ENCODE data around the gene PTPRD.

PTPRD gene

DNA sequence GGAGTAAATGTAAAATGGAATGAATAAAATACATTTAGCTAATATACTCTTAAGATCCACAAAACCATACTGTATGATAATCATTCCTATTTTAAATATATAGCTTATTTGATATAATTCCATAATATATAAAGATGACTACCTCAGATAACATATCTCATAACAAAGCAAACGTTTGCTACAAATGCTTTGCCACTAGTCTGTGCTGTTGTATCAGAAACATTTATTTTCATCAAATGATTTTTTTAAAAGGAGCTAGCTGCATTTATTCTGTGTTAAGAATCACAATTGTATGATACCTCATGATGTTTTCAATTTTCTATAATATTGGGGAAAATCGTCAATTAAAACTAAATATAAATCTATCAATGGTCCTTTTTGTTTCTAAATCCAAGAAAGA is 567.2 kb downstream of the PTPRD start:
- DNase-seq: no peak

DNA sequence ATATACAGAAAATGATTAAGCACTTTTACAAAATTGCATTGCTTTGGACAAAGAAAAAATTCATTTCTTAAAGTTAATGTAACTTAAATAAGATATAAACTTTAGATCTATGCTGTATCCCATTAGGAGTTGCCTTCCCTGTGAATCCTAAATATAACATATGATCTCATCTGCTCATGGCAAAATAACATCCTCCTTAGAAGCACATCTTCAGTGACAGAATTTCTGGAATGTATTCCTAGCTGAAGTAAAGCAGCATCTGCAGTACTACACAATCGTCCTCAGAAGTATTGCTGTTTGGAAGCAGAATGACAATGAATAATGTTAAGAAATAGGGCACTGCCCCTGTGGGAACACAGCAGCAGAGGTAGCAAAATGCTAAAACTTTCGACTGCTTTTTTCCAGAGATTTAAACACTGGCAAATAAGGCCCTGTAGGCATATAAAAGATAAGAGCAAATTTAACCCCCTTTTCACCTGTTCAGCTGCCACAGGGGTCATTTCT is 571.0 kb downstream of the PTPRD start:
- DNase-seq: no peak

DNA sequence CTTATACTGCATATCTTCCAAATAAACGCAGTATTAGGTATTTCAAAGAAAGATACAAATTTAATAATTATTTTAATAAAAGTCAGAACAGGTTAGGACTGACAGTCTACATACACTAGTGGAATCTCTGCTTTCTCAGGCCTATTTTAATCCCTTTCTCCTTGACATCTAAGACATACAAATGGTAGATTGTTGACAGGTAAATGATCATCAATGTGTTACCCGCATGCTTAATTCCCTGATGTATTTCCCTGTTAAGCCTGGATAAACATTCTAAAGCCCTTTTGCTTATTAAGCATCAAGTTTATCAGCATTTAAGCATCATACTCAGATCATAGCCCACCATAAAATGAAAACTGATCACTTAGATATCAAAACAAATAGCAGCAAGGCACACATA is 576.7 kb downstream of the PTPRD start:
- DNase-seq: no peak

DNA sequence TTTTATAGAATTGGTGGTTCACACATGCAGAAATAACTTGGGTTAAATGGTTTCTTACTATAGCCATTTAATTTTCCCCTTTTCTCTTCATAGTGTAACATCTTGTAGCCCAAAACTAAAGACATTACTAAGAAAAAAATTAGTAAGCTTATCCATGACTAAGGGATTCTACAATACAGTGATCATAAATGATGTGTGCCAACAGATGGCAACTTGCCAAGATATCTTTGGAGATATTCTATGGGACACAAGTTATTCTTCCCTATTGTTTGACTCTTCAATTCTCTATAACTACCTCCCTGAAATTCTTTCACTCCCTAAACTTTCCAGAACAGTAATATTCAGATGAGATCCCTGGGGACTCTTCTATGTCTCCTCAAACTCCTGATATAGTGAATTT is 580.6 kb downstream of the PTPRD start:
- DNase-seq: no peak

DNA sequence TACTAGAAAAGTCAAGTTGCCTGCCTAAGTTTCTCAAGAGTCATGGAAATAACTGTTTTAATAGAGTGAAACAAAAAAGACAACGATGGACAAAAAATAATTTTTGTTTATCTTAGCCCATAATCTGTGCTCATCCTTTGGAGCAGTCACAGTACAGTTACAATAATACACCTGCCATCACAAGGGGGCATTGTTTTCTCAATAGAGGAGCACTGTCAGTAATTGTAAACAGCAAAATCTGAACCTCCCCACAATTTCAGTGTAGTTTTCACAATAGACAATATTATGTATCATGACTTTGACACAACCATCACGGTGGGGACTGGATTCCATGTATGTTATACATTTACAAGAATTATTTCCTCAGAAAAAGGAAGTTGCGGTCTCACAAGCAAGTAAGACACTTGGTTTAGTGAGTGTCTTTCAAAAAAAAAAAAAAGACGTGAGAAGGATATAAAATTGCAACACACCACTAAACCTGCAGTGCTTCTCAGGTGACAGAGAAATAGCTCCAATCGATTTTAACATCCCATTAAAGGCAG is 586.3 kb downstream of the PTPRD start:
- DNase-seq: no peak

DNA sequence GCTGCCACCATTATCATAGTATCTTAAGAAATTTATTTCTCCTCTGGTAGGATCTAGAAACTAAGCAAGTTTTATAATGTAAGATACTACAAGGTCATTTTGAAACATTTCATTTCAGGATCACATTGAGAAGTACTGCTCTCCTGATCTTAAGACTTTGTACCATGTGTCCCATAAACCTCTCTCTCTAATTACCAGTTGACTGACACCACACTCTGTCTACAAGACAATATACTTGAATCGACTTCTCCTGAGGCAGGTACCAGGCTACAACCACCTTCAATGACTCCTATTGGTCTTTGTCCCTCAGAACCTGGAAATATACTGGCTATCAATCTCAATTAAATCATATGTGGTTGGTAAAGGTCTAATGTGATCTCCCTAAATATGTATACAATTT is 597.0 kb downstream of the PTPRD start:
- no peak for DNase-seq

DNA sequence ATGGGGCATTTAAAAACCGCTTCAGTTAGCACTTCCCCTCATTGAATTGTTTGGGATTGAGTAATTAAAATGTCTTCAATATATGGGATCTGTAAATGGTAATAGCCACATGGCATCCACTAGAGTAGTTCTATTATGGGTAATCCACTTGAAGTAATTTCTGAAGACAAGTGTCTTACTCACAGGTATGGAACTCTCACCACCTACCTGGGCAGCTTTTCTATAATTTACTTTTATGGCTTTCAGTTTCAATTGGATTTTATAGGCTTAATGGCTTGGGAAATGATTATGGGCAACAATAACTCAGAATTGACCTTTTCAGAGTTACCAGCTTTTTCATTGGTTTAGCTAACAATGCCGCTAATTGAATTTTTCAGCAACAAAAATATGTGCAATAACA is 597.9 kb downstream of the PTPRD start:
- DNase-seq: no peak

DNA sequence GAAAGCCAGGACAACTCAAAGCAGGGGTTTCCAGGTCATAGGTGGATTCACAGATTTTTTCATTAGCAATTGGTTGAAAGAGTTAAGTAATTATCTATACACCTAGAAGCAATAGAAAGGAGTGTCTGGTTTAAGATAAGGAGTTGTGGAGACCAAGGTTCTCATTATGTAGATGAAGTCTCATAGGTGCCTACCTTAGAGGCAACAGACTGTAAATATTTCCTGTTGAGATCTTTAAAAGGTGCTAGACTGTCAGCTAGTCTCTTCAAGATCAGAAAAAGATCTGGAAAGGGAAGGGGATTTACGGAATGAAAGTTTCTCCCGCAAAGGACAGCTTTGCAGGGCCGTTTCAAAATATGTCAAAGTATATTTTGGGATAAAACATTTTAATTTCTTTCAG is 603.4 kb downstream of the PTPRD start:
- DNase-seq: no peak

DNA sequence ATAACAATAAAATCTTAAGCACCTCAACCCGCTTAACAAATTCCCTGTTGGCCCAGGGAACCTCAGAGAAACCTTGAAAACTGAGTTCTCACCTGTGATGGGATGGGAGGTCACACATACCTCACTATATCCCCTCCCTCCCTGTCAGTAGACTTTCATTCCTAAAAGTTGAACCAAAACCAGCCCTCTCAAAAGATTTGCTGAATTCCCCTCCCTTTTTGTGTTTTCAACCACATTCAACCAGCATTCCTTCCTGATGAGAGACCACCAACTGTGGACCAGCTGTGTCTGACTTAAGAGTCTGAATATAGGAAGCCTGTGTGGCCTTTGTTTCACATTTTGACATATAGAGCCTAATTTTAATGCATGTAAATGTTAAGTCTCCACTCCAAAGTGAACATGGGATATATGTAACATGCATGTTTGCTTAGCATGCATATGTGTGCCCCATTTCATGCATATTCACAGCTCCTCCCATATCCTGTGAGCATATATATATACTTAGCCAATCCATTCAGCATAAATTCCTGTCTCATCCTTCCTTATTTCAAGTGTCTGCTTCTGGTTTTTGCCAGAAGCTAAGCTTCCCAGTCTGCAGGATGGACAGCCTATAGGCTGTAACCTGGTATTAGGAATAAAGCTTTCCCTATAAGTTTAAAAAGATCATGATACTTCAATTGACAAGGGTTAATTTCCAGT is 604.6 kb downstream of the PTPRD start:
- DNase-seq: no peak

DNA sequence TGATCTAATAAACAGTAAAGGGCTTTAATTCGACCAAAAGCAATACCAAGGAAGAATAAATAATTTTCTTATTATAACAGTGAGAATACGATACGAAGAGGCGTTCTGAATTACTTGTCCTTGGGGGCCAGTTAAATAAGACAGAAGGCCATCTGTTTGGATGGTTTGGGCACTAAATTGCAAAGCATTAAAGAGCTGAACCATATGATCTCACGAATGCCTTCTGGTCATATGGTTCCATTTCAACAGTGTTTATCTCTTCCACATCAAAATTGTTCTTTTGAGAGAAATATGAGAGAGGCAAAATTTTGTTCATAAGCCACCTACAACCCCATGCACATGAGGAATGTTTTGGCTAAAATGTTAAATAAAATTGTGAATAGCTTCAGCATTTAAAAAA is 605.4 kb downstream of the PTPRD start:
- no peak for DNase-seq

DNA sequence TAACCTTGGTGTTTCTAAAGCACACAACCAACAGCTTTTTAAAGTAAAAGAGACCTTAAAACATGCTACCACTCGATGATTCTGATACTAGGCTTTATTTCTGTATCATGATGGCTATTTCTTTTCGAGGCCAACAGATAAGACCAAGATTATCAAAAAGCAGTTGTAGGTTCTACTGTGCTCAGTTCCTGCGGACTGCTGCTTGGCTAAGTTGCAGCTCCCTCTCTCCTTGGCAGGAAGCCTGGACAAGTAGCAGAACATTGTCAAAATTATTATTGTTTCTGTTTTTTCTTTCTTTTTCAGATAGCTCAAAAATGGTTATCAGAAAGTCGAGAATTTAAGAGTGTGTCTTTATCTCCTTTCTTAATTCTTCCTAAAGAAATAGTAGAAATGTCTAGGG is 607.6 kb downstream of the PTPRD start:
- DNase-seq: no peak

DNA sequence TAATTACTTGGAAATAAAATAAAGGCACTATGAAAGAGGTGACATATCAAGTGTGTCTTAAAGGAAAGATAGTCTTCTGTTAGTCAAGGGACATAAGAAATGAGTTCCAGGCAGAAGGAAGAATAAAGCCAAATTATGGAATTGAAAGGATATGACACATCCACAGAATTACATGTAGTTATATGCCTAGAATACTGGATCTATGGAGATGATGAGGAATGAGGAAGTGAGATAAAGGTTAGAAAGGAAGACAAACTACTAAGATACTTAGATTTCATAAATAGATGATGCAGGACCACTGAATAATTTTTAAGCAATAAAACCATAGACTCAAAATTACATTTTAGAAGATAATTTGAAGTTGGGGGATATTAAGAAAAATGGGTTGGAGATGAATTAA is 609.8 kb downstream of the PTPRD start:
- DNase-seq: no peak

DNA sequence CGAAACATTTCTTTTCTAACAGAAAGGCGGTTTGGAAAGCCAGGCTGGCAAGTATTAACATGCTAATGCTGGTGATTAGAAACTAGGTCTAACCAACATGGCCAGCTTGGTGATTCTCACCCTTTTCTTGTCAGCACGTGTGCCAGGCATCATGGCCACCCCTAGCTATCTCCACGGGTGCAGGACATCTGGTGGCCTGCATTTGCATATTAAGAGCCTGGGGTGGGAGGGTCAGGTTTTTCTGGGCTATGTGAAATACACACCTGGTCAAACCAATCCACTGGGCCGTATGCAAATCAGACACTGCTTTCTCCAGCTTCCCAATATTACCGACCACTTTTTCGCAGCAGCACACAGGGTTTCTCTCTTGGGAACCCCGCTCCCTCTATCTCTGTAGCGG is 612.1 kb downstream of the PTPRD start:
- no peak for DNase-seq

DNA sequence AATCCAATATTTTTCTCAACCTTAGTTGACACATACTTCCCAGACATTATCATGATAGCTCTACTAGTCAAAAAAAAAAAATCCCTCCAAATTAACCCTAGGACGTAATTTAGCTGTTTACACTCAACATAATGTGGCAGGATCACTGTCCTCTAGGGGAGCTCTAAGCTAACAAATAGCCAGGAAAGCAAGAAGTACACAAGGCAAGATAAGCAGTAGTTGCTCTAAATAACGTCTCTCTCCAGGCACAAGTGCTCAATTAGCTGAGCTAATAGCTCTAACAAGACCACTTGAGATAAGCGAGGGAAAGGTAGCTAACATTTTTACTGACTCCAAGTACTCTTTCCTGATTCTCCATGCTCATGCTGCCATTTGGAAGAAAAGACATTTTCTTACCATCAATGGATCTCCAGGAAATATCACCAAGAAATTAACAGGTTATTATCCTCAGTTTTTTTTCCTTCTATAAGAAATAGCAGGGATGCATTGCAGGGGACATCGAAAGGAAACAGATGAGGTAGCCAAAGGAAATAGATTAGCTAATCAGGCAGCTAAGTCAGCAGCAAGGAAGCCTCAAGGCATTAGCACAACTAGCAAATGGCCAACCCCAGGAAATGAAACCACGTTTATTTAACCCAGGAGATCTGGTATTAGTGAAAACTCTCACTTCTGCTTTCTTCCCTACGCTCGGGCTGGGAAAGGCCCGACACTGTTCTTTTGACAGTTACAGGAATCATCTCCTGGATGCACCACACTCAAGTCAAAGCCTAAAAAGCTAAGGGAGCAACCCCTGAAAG is 614.1 kb downstream of the PTPRD start:
- no peak for DNase-seq

DNA sequence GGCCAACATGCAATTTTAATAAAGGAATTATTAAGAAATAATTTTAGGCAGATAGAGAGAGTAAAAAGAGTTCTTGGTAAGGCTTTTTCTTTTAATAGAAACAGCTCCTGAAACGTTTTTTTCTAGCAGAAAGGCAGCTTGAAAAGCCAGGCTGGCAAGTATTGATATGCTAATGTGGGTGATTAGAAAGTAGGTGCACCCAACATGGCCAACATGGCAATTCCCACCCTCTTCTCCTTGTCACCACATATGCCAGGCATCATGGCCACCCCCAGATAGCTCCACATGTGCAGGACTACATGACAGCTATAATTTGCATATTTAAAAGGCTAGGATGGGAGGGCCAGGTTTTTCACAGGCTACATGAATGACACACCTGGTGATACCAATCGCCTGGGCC is 615.2 kb downstream of the PTPRD start:
- no peak for DNase-seq

DNA sequence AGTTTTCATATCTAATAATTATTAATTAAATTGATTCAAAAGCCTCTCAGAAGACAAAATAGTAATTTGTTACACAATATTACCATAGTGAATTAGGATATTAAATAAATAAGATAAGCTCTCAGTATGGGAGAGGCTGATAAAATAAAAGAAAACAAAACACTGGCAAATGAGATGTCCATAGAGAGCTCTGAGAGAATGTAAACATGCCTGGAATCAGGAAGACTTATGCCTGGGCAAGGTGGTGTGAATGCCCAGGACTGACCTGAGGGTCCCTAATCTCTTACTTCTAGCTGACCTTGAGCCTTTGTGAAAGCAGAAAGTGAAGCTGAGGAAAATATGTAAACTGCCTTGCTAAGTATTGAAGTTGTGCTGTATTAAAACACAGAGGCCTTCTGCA is 616.5 kb downstream of the PTPRD start:
- DNase-seq: no peak

DNA sequence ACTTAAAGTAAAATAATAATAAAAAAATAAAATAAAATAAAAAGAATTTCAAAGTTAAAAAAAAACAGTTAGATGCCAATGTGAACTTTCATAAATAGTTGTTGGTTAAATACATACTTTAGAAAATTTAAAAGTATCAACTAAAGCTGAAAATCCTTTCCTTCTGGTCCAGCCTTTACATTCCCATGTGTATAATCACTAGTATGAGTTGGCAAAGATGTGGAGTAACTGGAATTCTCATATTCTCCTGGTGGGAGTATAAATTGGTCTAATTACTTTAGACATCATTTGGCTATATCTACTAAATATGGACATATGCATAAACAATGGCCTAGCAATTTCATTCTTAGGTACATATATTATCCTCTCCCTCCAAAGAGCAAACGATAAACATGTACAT is 619.9 kb downstream of the PTPRD start:
- DNase-seq: no peak

DNA sequence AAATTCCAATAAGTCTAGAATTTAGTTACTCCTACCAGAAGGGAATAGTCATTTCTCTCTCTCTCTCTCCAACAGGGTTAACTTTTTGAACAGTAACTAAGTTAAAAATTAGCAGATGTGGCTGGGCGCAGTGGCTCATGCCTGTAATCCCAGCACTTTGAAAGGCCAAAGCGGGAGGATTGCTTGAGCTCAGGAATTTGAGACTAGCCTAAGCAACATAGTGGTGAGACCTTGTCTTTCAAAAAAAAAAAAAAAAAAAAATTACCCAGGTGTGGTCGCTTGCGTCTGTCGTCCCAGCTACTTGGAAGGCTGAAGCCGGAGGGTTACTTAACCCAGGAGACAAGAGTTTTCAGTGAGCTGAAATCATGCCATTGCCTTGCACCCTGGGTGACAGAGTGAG is 639.7 kb downstream of the PTPRD start:
- no peak for DNase-seq

DNA sequence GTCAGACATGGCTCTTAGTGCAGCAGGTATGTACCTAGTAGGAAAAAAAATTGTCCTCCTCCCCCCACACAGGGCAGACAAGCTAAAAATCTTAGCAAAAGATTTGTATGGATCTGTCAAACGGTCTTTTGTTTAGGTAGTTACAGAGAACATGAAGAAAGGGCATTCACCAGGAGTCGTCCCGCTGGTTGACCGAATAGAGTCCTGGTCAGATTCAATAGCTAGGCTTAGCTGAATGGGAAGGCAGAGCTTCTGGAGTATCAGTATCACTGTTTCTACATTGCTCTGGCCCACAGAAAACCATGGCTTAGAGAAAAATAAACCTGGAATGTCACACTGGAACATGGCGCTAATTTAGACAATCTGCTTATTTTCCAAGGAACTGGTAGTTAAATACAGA is 642.3 kb downstream of the PTPRD start:
- DNase-seq: no peak

DNA sequence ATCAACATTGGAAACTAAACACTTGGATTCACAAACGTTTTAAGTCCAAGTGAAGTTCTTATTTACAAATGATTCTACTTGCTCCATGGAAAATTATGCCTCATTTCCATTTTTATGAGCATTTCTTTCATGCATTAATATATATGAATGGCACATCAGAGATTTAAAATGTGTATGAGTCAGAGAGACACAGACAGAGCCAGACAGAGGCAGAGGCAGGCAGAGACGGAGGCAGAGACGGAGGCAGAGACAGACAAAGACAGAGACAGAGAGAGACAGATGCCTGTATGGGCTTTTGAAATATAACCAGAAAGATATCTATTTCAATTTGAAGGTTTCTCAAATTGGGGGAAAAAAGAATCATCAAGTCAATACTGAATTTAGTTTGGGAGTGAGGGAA is 649.0 kb downstream of the PTPRD start:
- DNase-seq: no peak

DNA sequence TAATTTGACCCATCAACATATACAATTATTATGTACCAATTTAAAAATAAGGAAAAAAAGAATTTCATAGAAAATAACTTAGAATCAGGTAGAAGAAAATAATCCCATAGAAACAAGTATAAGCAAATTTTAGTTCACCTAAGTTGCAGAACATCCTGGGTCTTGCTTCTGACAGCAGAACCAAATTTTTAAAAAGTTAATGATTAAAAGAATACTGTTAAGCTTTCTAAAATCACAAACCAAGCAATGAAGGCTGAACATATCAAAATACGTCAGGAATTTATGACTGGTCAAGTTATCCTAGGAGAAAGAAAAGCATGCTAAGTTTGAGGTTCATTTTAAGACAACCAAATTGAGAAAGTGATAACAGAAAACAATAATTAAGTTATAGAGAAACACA is 650.9 kb downstream of the PTPRD start:
- no peak for DNase-seq

DNA sequence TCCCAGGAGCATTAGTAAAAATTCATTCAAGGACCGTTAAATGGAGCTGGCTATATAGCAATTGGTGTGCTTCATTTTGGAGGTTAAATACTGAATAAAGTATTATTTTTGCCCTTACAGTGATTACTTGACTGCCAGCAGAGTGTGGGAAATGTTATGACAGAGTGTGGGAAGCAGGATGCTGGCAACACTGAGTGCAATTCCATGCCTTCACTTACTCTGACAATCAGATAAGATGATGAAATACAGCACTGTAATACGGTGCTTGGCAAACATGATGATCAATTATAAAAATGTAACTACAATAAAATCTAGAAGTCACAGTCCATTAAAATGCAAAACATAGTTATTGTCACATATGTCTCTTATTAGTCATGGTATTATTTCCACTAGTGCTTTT is 651.3 kb downstream of the PTPRD start:
- DNase-seq: no peak

DNA sequence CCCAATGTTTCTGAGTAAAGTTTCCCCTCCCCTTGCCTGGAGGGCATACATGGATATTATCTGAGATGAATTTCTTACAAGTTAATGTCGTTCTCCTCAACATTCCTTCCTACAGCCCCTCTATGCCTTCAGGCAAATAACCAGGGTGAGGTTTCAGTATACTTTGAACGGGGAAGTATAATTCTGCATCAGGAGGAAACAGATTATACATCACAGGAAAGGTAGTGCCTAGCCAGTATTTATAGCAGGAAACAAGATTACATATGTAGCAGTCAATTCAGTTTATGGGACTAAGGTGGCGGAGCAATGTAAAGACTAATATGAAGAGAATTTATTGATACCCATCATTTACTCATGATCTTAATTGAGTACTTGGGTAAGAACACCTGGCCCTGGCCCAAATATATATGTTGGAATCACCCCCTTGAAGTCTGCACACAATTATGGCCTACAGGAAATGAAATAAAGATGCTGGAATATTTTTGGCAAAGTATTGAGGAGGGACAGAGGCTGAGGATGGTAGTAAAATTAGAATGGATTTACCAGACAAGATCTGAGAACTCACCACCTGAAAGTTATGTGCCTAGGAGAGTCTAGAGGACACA is 661.1 kb downstream of the PTPRD start:
- DNase-seq: no peak

DNA sequence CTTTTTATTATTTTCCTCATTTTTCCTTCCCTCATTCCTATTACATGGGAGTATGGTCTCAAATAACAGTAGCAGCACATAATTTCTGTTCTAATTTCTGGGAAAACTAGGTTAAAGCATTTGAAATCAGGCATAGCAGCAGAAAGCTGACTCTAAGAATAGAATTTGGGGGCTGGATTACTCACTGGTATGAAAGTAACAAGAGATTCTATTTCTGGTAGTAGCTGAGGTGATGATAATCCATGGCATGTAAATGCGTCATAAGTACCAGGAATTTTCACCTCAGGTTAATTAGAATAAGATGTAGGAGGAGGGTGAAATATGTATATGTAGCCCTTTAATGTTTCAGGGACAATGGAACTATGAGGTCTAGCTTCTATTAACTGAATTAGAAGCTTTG is 662.0 kb downstream of the PTPRD start:
- no peak for DNase-seq
